HepG2 (cell line): ENCODE data around the gene ATP6V1G2. TPM values are rescaled to one million over a fixed set of nuclear protein-coding genes. Genes with fewer than 3 reads are reported as not detected.

Experiments used
- ATAC-seq: fragments of 200-7000 bp; cut with Tn5 transposase; 3 replicates; pipeline ENCODE4 v1.9.1; 2020; ENCODE audit warnings: mild to moderate bottlenecking, moderate library complexity
- BruUV-seq: library from RNA; stranded (reverse); fragments of 400-500 nt; replicated peaks from 2 replicates; lab custom pipeline; 2021; lab: Mats Ljungman, UMichigan
- CTCF ChIA-PET: fragments of 300-600 bp; formaldehyde crosslinking; extraction: SDS; loops from one replicate; lab custom pipeline; 2021; ENCODE audit warnings: low total read pairs, inconsistent platforms, low intra/inter-chr PET ratio; lab: Yijun Ruan, JAX
- POLR2A ChIA-PET: fragments of 350-600 bp; sonication (Branson Sonifier 250); formaldehyde crosslinking; loops from one replicate; lab custom pipeline; 2020; ENCODE audit warnings: antibody characterized with exemption, inconsistent platforms; lab: Yijun Ruan, JAX
- DNase-seq: peaks from one replicate; pipeline ENCODE4 v3.0.0-alpha.2; 2015; ENCODE audit warnings: low spot score
- FAIRE-seq: peaks from 3 replicates; lab custom pipeline; 2011; peaks lifted over from hg19 to GRCh38; lab: Jason Lieb, UNC
- H2AFZ ChIP-seq: one replicate; pipeline ENCODE4 v1.6.1; 2011; ENCODE audit warnings: low read length, inconsistent platforms
- H3K27ac ChIP-seq: fragments of 300-600 bp; 3 replicates; pipeline ENCODE4 v1.8.0; 2011; ENCODE audit warnings: mixed run types, mild to moderate bottlenecking, mixed read lengths, low read length, inconsistent platforms; ENCODE audit not compliant: insufficient read depth; ENCODE audit errors: extremely low read length
- H3K27me3 ChIP-seq, 2 experiments: fragments of 200-600 bp in 1 of 2; 2 replicates in 1 of 2; 3 replicates in 1 of 2; pipeline versions ENCODE4 v1.6.0 to v1.8.0; 2011; ENCODE audit warnings: low read length in 2 of 2, mild to moderate bottlenecking in 2 of 2, moderate library complexity in 2 of 2, inconsistent platforms in 1 of 2; ENCODE audit not compliant: insufficient read depth in 2 of 2, control insufficient read depth in 1 of 2
- H3K36me3 ChIP-seq, 2 experiments: fragments of 200-600 bp in 1 of 2; replicated peaks in 1 of 2; 2 replicates in 1 of 2; 3 replicates in 1 of 2; pipeline versions ENCODE4 v1.5.1 to v1.8.0; 2011; ENCODE audit warnings: low read length in 2 of 2, inconsistent platforms in 1 of 2; ENCODE audit not compliant: insufficient read depth in 2 of 2, control insufficient read depth in 1 of 2
- H3K4me1 ChIP-seq: 2 replicates; pipeline ENCODE4 v1.5.1; 2012; ENCODE audit warnings: low read length, inconsistent platforms; ENCODE audit not compliant: insufficient read depth
- H3K4me2 ChIP-seq: 2 replicates; pipeline ENCODE4 v1.6.0; 2011; ENCODE audit warnings: low read depth, low read length, inconsistent platforms
- H3K4me3 ChIP-seq, 3 experiments: fragments of 200-600 bp in 1 of 3; sonication (generic), shearing (Covaris generic) in 1 of 3; replicated peaks in 1 of 3; 2 replicates each; pipeline ENCODE4 v1.5.1; 2011 to 2016; ENCODE audit warnings: low read length in 3 of 3, inconsistent platforms in 2 of 3, low read depth in 2 of 3, mild to moderate bottlenecking in 2 of 3, control low read depth in 1 of 3, mixed read lengths in 1 of 3; ENCODE audit not compliant: insufficient read depth in 1 of 3
- H3K79me2 ChIP-seq: one replicate; pipeline ENCODE4 v1.6.1; 2011; ENCODE audit warnings: low read length, inconsistent platforms; ENCODE audit not compliant: insufficient read depth
- H3K9ac ChIP-seq: 2 replicates; pipeline ENCODE4 v1.6.0; 2011; ENCODE audit warnings: mild to moderate bottlenecking, low read depth, low read length, inconsistent platforms; ENCODE audit not compliant: insufficient read depth
- H3K9me3 ChIP-seq: 2 replicates; pipeline ENCODE4 v1.5.1; 2012; ENCODE audit warnings: mild to moderate bottlenecking, low read length
- H4K20me1 ChIP-seq: 2 replicates; pipeline ENCODE4 v1.6.0; 2011; ENCODE audit warnings: inconsistent platforms, mild to moderate bottlenecking, low read length, moderate library complexity; ENCODE audit not compliant: insufficient read depth
- CTCF ChIP-seq: sonication (generic); formaldehyde crosslinking; IDR thresholded peaks from 2 replicates; pipeline ENCODE4 v1.5.0; 2020; ENCODE audit warnings: mild to moderate bottlenecking, missing genetic modification reagents, moderate library complexity
- SSRP1 ChIP-seq: IDR thresholded peaks from 2 replicates; pipeline ENCODE4 v1.6.1; 2016; ENCODE audit warnings: control low read depth
- STAG1 ChIP-seq: sonication (generic); formaldehyde crosslinking; IDR thresholded peaks from 2 replicates; pipeline ENCODE4 v1.4.0; 2020; ENCODE audit warnings: missing genetic modification reagents
- WGBS: methylation state at CpG from one replicate; pipeline ENCODE4 v1.1.6; 2017; ENCODE audit warnings: low lambda C conversion rate; 5-methylcytosine and 5-hydroxymethylcytosine counted together
- in situ Hi-C: cut with HindIII; loops from 2 replicates; pipeline ENCODE4 v1.10.0; 2017; ENCODE audit warnings: low pct_unique_long_range_greater_than_20kb; ENCODE audit not compliant: extremely low pct_ligation_motif_present
- intact Hi-C: fragments of 100-400 bp; cut with micrococcal nuclease; formaldehyde crosslinking; loops from one replicate; pipeline ENCODE4 v1.10.0; 2022; ENCODE audit not compliant: unreplicated experiment
- polyA plus RNA-seq, 8 experiments: library from polyadenylated mRNA; depleted of rRNA in 3 of 8; stranded (reverse) in 7 of 8; unstranded in 1 of 8; fragments of >200 nt; fragmentation: Illumina TruSeq in 4 of 8; extraction: Trizol in 4 of 8; gene quantifications; 2 replicates each; pipeline versions ENCODE4 v1.2.1 to v1.2.3, GENCODE V29; 2011 to 2016; ENCODE audit warnings: low read depth in 4 of 8, missing spikeins in 1 of 8, mixed read lengths in 1 of 8; ENCODE audit not compliant: insufficient read depth in 1 of 8
- total RNA-seq, 5 experiments: library from RNA; depleted of rRNA; stranded (reverse); fragments of >200 nt; fragmentation: Illumina TruSeq; extraction: Trizol; gene quantifications; 2 replicates each; pipeline ENCODE4 v1.2.3, GENCODE V29; 2016; ENCODE audit warnings: low read depth in 1 of 5
- TF ChIP-seq, protein P1 (sequence below): sonication (generic); formaldehyde crosslinking; IDR thresholded peaks from 2 replicates; pipeline ENCODE4 v1.4.0; 2020; ENCODE audit warnings: missing genetic modification reagents, borderline replicate concordance
- TF ChIP-seq, protein P2 (sequence below): sonication (generic); formaldehyde crosslinking; IDR thresholded peaks from 2 replicates; pipeline ENCODE4 v1.8.0; 2022; ENCODE audit warnings: missing genetic modification reagents, mild to moderate bottlenecking, inconsistent platforms, borderline replicate concordance
- TF ChIP-seq, protein P3 (sequence below): sonication (generic); formaldehyde crosslinking; IDR thresholded peaks from 2 replicates; pipeline ENCODE4 v1.4.0; 2020; ENCODE audit warnings: missing genetic modification reagents

ATP6V1G2 gene
- total and polyA plus RNA-seq, 2 of the 13 experiments (the other 11 are each of a cell fraction or from before 2014, with no cell fraction given): 0.27 to 0.83 TPM

GRCh38 chr6:31575335-31575901 is 29.0 kb upstream of the ATP6V1G2 start, which contains the start of gene TNF (continued):
- TF ChIP-seq, protein P1, sequence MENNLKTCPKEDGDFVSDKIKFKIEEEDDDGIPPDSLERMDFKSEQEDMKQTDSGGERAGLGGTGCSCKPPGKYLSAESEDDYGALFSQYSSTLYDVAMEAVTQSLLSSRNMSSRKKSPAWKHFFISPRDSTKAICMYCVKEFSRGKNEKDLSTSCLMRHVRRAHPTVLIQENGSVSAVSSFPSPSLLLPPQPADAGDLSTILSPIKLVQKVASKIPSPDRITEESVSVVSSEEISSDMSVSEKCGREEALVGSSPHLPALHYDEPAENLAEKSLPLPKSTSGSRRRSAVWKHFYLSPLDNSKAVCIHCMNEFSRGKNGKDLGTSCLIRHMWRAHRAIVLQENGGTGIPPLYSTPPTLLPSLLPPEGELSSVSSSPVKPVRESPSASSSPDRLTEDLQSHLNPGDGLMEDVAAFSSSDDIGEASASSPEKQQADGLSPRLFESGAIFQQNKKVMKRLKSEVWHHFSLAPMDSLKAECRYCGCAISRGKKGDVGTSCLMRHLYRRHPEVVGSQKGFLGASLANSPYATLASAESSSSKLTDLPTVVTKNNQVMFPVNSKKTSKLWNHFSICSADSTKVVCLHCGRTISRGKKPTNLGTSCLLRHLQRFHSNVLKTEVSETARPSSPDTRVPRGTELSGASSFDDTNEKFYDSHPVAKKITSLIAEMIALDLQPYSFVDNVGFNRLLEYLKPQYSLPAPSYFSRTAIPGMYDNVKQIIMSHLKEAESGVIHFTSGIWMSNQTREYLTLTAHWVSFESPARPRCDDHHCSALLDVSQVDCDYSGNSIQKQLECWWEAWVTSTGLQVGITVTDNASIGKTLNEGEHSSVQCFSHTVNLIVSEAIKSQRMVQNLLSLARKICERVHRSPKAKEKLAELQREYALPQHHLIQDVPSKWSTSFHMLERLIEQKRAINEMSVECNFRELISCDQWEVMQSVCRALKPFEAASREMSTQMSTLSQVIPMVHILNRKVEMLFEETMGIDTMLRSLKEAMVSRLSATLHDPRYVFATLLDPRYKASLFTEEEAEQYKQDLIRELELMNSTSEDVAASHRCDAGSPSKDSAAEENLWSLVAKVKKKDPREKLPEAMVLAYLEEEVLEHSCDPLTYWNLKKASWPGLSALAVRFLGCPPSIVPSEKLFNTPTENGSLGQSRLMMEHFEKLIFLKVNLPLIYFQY (CRISPR knock-in tag): no peak

- no peak overlapping the region for H2AFZ ChIP-seq
- ChIA-PET POLR2A (interaction anchor here (0.9 to 1.9 kb wide), 4 partner anchors 27 to 77 kb away, joined by 3 to 8 read pairs (median 4); partner anchors contain the start of genes DDX39B and NFKBIL1), CTCF (no interaction called here)
- no peaks in the 10 kb centered on the region for H4K20me1 ChIP-seq
- peak; percentile 15; the same call in 2 of the 3 replicates for ATAC-seq
- TF ChIP-seq STAG1 (CRISPR knock-in tag) (peak; percentile 7; the same call in 1 of the 2 replicates), CTCF (peak; percentile 27), SSRP1 (CRISPR knock-in tag) (no peak)
- TF ChIP-seq, protein P2, sequence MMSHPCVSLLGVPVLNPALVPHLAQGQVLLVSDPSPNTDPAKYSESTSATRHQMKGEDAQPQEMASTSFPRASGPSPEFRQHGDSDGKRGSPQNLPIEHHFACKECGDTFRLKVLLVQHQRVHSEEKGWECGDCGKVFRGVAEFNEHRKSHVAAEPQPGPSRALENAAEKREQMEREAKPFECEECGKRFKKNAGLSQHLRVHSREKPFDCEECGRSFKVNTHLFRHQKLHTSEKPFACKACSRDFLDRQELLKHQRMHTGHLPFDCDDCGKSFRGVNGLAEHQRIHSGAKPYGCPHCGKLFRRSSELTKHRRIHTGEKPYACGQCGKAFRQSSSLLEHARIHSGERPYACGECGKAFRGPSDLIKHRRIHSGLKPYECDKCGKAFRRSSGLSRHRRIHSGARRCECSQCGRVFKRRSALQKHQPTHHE: no peak
- TF ChIP-seq, protein P3, sequence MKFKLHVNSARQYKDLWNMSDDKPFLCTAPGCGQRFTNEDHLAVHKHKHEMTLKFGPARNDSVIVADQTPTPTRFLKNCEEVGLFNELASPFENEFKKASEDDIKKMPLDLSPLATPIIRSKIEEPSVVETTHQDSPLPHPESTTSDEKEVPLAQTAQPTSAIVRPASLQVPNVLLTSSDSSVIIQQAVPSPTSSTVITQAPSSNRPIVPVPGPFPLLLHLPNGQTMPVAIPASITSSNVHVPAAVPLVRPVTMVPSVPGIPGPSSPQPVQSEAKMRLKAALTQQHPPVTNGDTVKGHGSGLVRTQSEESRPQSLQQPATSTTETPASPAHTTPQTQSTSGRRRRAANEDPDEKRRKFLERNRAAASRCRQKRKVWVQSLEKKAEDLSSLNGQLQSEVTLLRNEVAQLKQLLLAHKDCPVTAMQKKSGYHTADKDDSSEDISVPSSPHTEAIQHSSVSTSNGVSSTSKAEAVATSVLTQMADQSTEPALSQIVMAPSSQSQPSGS (CRISPR knock-in tag): no peak
- no peak for FAIRE-seq
- no peaks in the 10 kb centered on the region for H3K4me1 ChIP-seq
- BruUV-seq: no TSS peak
- no peak overlapping the region for H3K27ac ChIP-seq
- intact Hi-C loops (no loop called here), in situ Hi-C loops (no loop called here)
- H3K4me2 ChIP-seq: no peak overlapping the region
- no peak overlapping the region for H3K4me3 ChIP-seq
- 16% methylated on average over 14 of the region's 14 CpGs for WGBS
- H3K9me3 ChIP-seq: no peaks in the 10 kb centered on the region
- H3K9ac ChIP-seq: no peak overlapping the region
- DNase-seq: no peak
- H3K36me3 ChIP-seq: no peaks in the 10 kb centered on the region
- peaks cover 20 to 88% of the 10 kb centered on the region in 2 experiments for H3K27me3 ChIP-seq
- no peaks in the 10 kb centered on the region for H3K79me2 ChIP-seq
These were observed 28.0 kb upstream of the ATP6V1G2 start for GRCh38 chr6:31574106-31575061.
